ENCODE measurements around the gene SLC6A11. TPM values are rescaled to one million over a fixed set of nuclear protein-coding genes. Genes with fewer than 3 reads are reported as not detected.

Gene SLC6A11
- total and polyA plus RNA-seq, 2 of the 8 experiments (the other 6 are each of a cell fraction or from before 2014, with no cell fraction given): 0.78 to 1.5 TPM

DNA sequence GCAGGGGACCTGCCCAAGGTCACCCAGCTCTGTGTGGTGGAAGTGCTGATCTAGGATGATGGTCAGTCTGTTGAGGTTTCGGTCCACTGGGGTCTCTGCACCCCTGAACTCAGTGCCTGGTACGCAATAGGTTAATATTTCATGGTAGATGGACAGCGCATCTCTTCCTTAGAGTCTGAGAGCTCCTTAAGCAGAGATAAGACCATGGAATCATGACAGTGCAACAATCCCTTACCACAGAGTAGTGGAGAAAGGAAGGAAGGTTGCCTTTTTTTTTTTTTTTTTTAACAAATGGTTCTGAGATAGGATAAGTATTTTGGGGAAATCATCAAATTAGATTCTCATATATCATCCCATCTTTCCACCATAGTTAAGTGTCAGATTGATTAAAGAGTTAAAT lies 96.8 kb downstream of the SLC6A11 start:
- Histone ChIP-seq H2AFZ (ENCODE audit: low read length) (no peak overlapping the region), H3K9ac (replicated peaks in 1 of 4; ENCODE audit: extremely low read depth in 1 of 4, low read depth in 3 of 4, low read length in 3 of 4) (no peak overlapping the region), H3K23me2 (ENCODE audit: low read depth, low read length) (no peaks in the 10 kb centered on the region), H2BK15ac (ENCODE audit: low read length) (no peak overlapping the region), H3K14ac (ENCODE audit: insufficient read length) (no peak overlapping the region), H3K56ac (replicated peaks; ENCODE audit: insufficient read length, low read depth, low read length) (no peak overlapping the region), H4K20me1 (replicated peaks in 1 of 2; ENCODE audit: control insufficient read depth in 1 of 2, insufficient read depth in 2 of 2, low read length in 2 of 2) (no peaks in the 10 kb centered on the region), H4K8ac (ENCODE audit: extremely low read depth, insufficient read depth, low read length) (no peak overlapping the region), H3K36me3 (ENCODE audit: control insufficient read depth in 2 of 4, insufficient read depth in 4 of 4, low read length in 3 of 4) (no peaks in the 10 kb centered on the region), H2BK120ac (replicated peaks; ENCODE audit: low read depth, low read length) (no peak overlapping the region), H4K91ac (replicated peaks; ENCODE audit: insufficient read length, low read length) (no peak overlapping the region), H4K5ac (ENCODE audit: insufficient read length, low read depth, low read length) (no peak overlapping the region), H2BK5ac (ENCODE audit: low read depth, low read length) (no peak overlapping the region), H3K4ac (replicated peaks; ENCODE audit: insufficient read length, low read depth, low read length) (no peak overlapping the region), H3K27me3 (replicated peaks in 1 of 4; ENCODE audit: control insufficient read depth in 3 of 4, extremely low read depth in 1 of 4, insufficient read depth in 3 of 4, low read length in 3 of 4) (no peaks in the 10 kb centered on the region), H3K4me2 (ENCODE audit: insufficient read depth in 1 of 2, low read depth in 2 of 2, low read length in 2 of 2) (no peak overlapping the region), H2BK12ac (ENCODE audit: low read depth, low read length) (no peak overlapping the region), H3K27ac (ENCODE audit: low read depth, low read length) (no peak overlapping the region), H2BK20ac (ENCODE audit: low read length) (no peak overlapping the region), H3K18ac (ENCODE audit: extremely low read depth, low read length) (no peak overlapping the region), H2AK5ac (ENCODE audit: low read depth, low read length) (no peak overlapping the region), H3K9me3 (ENCODE audit: insufficient read depth in 2 of 2, low read depth in 1 of 2, low read length in 1 of 2) (peaks cover 4 to 7% of the 10 kb centered on the region in 2 experiments; a peak in 2 of 4 replicates), H3K79me1 (ENCODE audit: low read depth, low read length) (no peaks in the 10 kb centered on the region), H3K4me1 (replicated peaks in 1 of 4; ENCODE audit: control insufficient read depth in 3 of 4, insufficient read depth in 4 of 4, low read length in 3 of 4) (no peaks in the 10 kb centered on the region), H3K79me2 (ENCODE audit: control insufficient read depth in 1 of 2, insufficient read depth in 2 of 2, low read length in 2 of 2) (no peaks in the 10 kb centered on the region), H3K23ac (ENCODE audit: insufficient read length) (no peak overlapping the region), H3K4me3 (ENCODE audit: extremely low read depth in 1 of 4, insufficient read depth in 2 of 4, low read depth in 3 of 4, low read length in 4 of 4) (no peak overlapping the region)
- WGBS, 2 experiments (ENCODE audit: extremely low coverage in 1 of 2, insufficient coverage in 1 of 2, insufficient read length in 1 of 2, insufficient replicate concordance in 2 of 2, low coverage in 1 of 2, low lambda C conversion rate in 2 of 2, missing lambda C conversion rate in 1 of 2): 89% methylated on average over 3 of the region's 3 CpGs; no CpG with 5 or more reads in 1 of the 2 experiments
- POLR2A ChIA-PET (ENCODE audit: partially characterized antibody): no interaction called here
- no peak for FAIRE-seq
- CTCF ChIA-PET (ENCODE audit: partially characterized antibody): interaction anchor here (0.7 kb wide), 1 partner anchor 22 kb away, joined by 3 read pairs; no protein-coding TSS in a partner anchor
- DNase-seq (ENCODE audit: low read depth in 1 of 2, low spot score in 2 of 2): no peak
- TF ChIP-seq, protein P1, sequence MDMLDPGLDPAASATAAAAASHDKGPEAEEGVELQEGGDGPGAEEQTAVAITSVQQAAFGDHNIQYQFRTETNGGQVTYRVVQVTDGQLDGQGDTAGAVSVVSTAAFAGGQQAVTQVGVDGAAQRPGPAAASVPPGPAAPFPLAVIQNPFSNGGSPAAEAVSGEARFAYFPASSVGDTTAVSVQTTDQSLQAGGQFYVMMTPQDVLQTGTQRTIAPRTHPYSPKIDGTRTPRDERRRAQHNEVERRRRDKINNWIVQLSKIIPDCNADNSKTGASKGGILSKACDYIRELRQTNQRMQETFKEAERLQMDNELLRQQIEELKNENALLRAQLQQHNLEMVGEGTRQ (IDR thresholded peaks at IDR 0.05; ENCODE audit: low read length): no peak
- no peak for TF ChIP-seq NRF1 (IDR thresholded peaks at IDR 0.05; ENCODE audit: low read depth, low read length)
- no peak for TF ChIP-seq POLR2A (IDR thresholded peaks at IDR 0.05; ENCODE audit: control extremely low read depth in 1 of 2, low read depth in 2 of 2, low read length in 2 of 2)
- TF ChIP-seq SP2 (IDR thresholded peaks at IDR 0.05; ENCODE audit: low read length): no peak
- no peak for TF ChIP-seq RNF2 (IDR thresholded peaks at IDR 0.05; ENCODE audit: borderline replicate concordance, low read depth, low read length, missing control alignments, poor library complexity, severe bottlenecking)
- TF ChIP-seq RAD21 (IDR thresholded peaks at IDR 0.05 in 1 of 2, conservative IDR thresholded peaks at IDR 0.05 in 1 of 2; ENCODE audit: low read depth in 2 of 2, low read length in 2 of 2): no peak
- no peak for TF ChIP-seq RFX5 (IDR thresholded peaks at IDR 0.05; ENCODE audit: borderline replicate concordance, low read depth, low read length)
- no peak for TF ChIP-seq HDAC2 (IDR thresholded peaks at IDR 0.05; ENCODE audit: borderline replicate concordance in 1 of 2, low read depth in 2 of 2, low read length in 2 of 2)
- TF ChIP-seq CHD1 (IDR thresholded peaks at IDR 0.05; ENCODE audit: low read depth, low read length): no peak
- no peak for TF ChIP-seq EP300 (IDR thresholded peaks at IDR 0.05; ENCODE audit: borderline replicate concordance in 1 of 2, low read depth in 2 of 2, low read length in 2 of 2)
- no peak for TF ChIP-seq JUND (IDR thresholded peaks at IDR 0.05; ENCODE audit: low read length)
- TF ChIP-seq ZNF274 (IDR thresholded peaks at IDR 0.05; ENCODE audit: borderline replicate concordance, extremely low read depth, low read length): no peak
- TF ChIP-seq POLR2AphosphoS5 (IDR thresholded peaks at IDR 0.05; ENCODE audit: low read depth, low read length): no peak

Measured in H1 (cell line).